NT2/D1 (cell line): ENCODE measurements around the gene PVRIG.
A peak's percentile ranks its signal among the peaks of the same experiment; 100 is the strongest.
"Not testable (repeated sequence)": the region's sequence is repeated elsewhere in the genome, so short reads cannot be mapped to it uniquely, and the experiment has no call there.

Experiments used
- DNase-seq: peaks from one replicate; pipeline ENCODE4 v3.0.0-alpha.2; 2011; ENCODE audit warnings: low read depth, low spot score
- H3K27me3 ChIP-seq: 2 replicates; pipeline ENCODE4 v1.6.0; 2011; ENCODE audit warnings: mild to moderate bottlenecking; ENCODE audit not compliant: insufficient read length, insufficient read depth
- H3K36me3 ChIP-seq: 2 replicates; pipeline ENCODE4 v1.6.1; 2011; ENCODE audit warnings: mild to moderate bottlenecking, low read length, mixed read lengths; ENCODE audit not compliant: insufficient read depth, insufficient read length
- H3K4me1 ChIP-seq: 2 replicates; pipeline ENCODE4 v1.5.1; 2011; ENCODE audit not compliant: insufficient read depth, insufficient read length
- H3K4me3 ChIP-seq: 2 replicates; pipeline ENCODE4 v1.5.1; 2011; ENCODE audit warnings: low read depth; ENCODE audit not compliant: insufficient read length
- H3K9ac ChIP-seq: 2 replicates; pipeline ENCODE4 v1.6.0; 2011; ENCODE audit warnings: low read depth; ENCODE audit not compliant: insufficient read length
- H3K9me3 ChIP-seq: 2 replicates; pipeline ENCODE4 v1.5.1; 2011; ENCODE audit warnings: mild to moderate bottlenecking, low read length; ENCODE audit not compliant: insufficient read depth
- SUZ12 ChIP-seq: IDR thresholded peaks from 2 replicates; pipeline ENCODE4 v1.6.1; 2011; ENCODE audit not compliant: insufficient read length, insufficient read depth; ENCODE audit errors: extremely low read depth
- YY1 ChIP-seq: IDR thresholded peaks from 2 replicates; pipeline ENCODE4 v1.6.1; 2011; ENCODE audit not compliant: insufficient read length, insufficient read depth
- ZNF274 ChIP-seq: IDR thresholded peaks from 2 replicates; pipeline ENCODE4 v1.6.1; 2011; ENCODE audit warnings: mild to moderate bottlenecking, low read depth, low read length

The PVRIG gene

DNA sequence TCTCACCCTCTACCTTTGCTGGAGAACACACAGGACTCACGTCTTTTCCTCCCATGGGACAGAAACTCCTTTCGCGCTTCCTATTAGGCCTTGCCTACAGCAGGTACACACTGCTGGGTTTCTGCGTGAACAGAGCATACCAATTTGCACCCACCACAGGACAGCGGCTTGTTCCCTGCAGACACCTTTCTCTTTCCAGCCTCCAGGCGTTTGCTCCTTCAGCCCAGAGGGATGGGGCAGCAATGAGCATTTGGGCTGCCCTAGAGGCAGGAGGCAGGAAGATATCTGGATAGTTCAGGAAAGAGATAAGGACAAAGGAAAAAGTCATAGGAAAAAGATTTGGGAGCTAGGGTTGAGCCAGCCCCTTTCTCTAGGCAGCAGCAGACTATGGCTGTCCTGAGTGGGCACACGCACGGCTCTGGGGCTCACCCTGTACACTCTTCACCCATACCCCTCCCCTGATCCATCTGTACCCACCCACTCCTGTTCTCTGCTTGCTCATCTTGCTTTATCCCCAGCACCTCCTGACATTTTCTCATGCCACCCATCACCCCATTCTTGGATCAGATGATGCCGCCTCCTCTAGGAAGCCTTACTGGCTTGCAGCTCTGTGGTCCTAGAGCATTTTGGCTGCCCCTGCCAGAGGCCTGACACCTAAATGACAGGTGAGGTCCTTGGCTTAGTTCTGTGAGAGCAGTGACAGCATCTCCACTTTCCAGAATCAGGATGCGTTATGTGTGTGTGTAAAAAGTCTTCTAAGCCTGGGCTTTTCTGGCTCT is 47.0 kb downstream of the PVRIG start:
- TF ChIP-seq ZNF274: no peak
- no peak for TF ChIP-seq SUZ12
- TF ChIP-seq YY1: no peak
- H3K9me3 ChIP-seq: no peaks in the 10 kb centered on the region
- H3K27me3 ChIP-seq: no peaks in the 10 kb centered on the region
- no peak overlapping the region for H3K9ac ChIP-seq
- DNase-seq: no peak
- H3K4me1 ChIP-seq: peaks cover 4% of the 10 kb centered on the region
- no peaks in the 10 kb centered on the region for H3K36me3 ChIP-seq
- no peak overlapping the region for H3K4me3 ChIP-seq

GRCh38 chr7:100267648-100268047 is 47.9 kb downstream of the PVRIG start:
- Histone ChIP-seq H3K9ac (no peak overlapping the region), H3K4me1 (peaks cover 4% of the 10 kb centered on the region), H3K9me3 (no peaks in the 10 kb centered on the region), H3K27me3 (no peaks in the 10 kb centered on the region), H3K4me3 (no peak overlapping the region), H3K36me3 (no peaks in the 10 kb centered on the region)
- no peak for DNase-seq
- no peak for TF ChIP-seq SUZ12
- no peak for TF ChIP-seq ZNF274
- TF ChIP-seq YY1: no peak

- not testable (repeated sequence) for H3K27me3 ChIP-seq, H3K4me3 ChIP-seq, DNase-seq, H3K9ac ChIP-seq, H3K9me3 ChIP-seq, H3K4me1 ChIP-seq, H3K36me3 ChIP-seq
Observed at GRCh38 chr7:100268882-100269281, 49.1 kb downstream of the PVRIG start.

- not testable (repeated sequence) for H3K4me1 ChIP-seq, DNase-seq
- H3K4me3 ChIP-seq: peak overlapping the region; percentile 2
Observed at GRCh38 chr7:100269306-100270045, 49.7 kb downstream of the PVRIG start.

DNA sequence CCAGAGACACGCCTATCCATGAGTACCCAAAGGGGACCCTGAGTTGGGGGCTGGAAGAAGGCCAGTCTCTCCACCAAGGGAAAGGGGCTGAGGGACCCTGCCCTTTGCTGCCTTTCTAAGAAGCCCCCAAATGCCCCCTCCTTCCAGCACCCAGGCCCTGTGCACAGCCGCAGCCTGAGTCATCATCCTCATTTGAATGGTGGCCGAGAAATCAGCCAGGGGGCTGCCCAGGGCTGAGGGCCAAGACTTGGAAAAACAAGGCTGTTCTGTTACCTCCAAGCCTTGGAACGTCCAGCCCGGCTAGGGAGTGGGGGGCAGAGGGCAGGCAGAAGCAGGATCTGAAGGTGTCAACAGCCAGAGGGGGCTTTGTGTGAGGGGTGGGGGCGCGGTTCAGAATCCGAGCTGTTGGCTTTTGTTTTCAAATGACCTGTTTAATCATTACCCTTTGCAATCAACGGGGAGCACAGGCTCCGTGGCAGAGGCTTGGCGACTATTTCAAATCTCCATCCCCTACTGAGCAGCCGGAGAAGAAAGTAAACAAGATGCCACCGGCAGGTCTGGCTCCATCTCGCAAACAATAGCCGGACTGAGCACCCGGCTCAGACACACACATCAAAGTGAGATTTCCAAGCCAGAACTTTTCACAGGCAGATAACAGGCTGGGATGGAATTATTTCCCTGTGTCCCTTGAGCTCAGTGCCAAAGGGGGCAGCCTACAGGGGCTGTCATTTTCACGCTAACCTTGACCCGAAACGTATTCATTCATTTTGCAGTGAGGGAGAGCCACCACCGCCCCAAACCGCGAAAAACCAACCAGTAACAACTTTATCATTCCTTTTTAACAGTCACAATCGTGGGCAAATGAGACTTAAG is 50.5 kb downstream of the PVRIG start:
- not testable (repeated sequence) for H3K27me3 ChIP-seq, DNase-seq, H3K9me3 ChIP-seq, H3K36me3 ChIP-seq, H3K4me1 ChIP-seq
- peak overlapping the region; percentile 30 for H3K4me3 ChIP-seq
- peak overlapping the region; percentile 56 for H3K9ac ChIP-seq

More at GRCh38 chr7:100269306-100270045, 49.7 kb downstream of the PVRIG start:
- H3K36me3 ChIP-seq, H3K27me3 ChIP-seq, H3K9me3 ChIP-seq: not testable (repeated sequence)
- H3K9ac ChIP-seq: peak overlapping the region; percentile 51
